H1 (cell line): ENCODE results near the gene STEAP2. TPM values are rescaled to one million over a fixed set of nuclear protein-coding genes. Genes with fewer than 3 reads are reported as not detected.

ENCODE experiments used
- CTCF ChIA-PET: fragments of 300-600 bp; sonication (Branson Sonifier 250); formaldehyde crosslinking; loops from one replicate; lab custom pipeline; 2021; ENCODE audit not compliant: partially characterized antibody; lab: Charles Lee
- POLR2A ChIA-PET: fragments of 300-600 bp; sonication (Branson Sonifier 250); formaldehyde crosslinking; loops from one replicate; lab custom pipeline; 2021; ENCODE audit warnings: inconsistent platforms; ENCODE audit not compliant: partially characterized antibody; lab: Charles Lee
- DNase-seq, 2 experiments: peaks; one replicate each; pipeline versions ENCODE4 v3.0.0 to v3.0.0-alpha.2; 2010 to 2022; ENCODE audit warnings: low spot score in 2 of 2, low read depth in 1 of 2, mixed read lengths in 1 of 2
- FAIRE-seq: peaks from 2 replicates; lab custom pipeline; 2011; peaks lifted over from hg19 to GRCh38; lab: Jason Lieb, UNC
- H2AFZ ChIP-seq: 2 replicates; pipeline ENCODE4 v1.8.1; 2012; ENCODE audit warnings: low read length, inconsistent platforms
- H2AK5ac ChIP-seq: 2 replicates; pipeline ENCODE4 v1.6.1; 2013; ENCODE audit warnings: low read depth, low read length
- H2BK120ac ChIP-seq: replicated peaks from 2 replicates; pipeline ENCODE3; 2013; ENCODE audit warnings: low read depth, low read length, inconsistent platforms
- H2BK12ac ChIP-seq: 2 replicates; pipeline ENCODE4 v1.6.1; 2013; ENCODE audit warnings: low read depth, low read length
- H2BK15ac ChIP-seq: 2 replicates; pipeline ENCODE4 v1.6.1; 2013; ENCODE audit warnings: low read length
- H2BK20ac ChIP-seq: 2 replicates; pipeline ENCODE4 v1.6.1; 2013; ENCODE audit warnings: low read length
- H2BK5ac ChIP-seq: 2 replicates; pipeline ENCODE4 v1.6.1; 2013; ENCODE audit warnings: low read depth, low read length
- H3K14ac ChIP-seq: 2 replicates; pipeline ENCODE4 v1.6.1; 2013; ENCODE audit warnings: inconsistent platforms; ENCODE audit not compliant: insufficient read length
- H3K18ac ChIP-seq: 2 replicates; pipeline ENCODE4 v1.6.1; 2013; ENCODE audit warnings: low read length; ENCODE audit errors: extremely low read depth
- H3K23ac ChIP-seq: 2 replicates; pipeline ENCODE4 v1.6.1; 2013; ENCODE audit warnings: inconsistent platforms; ENCODE audit not compliant: insufficient read length
- H3K23me2 ChIP-seq: 2 replicates; pipeline ENCODE4 v1.6.1; 2013; ENCODE audit warnings: low read depth, low read length
- H3K27ac ChIP-seq: 2 replicates; pipeline ENCODE4 v1.6.1; 2011; ENCODE audit warnings: low read depth, low read length, inconsistent platforms
- H3K27me3 ChIP-seq, 4 experiments: replicated peaks in 1 of 4; 1 replicate in 1 of 4; 2 replicates in 3 of 4; pipeline versions ENCODE4 v1.6.1 to v1.8.1; 2011 to 2013; ENCODE audit warnings: low read length in 3 of 4, mild to moderate bottlenecking in 3 of 4, inconsistent platforms in 2 of 4, mixed read lengths in 2 of 4, moderate library complexity in 1 of 4; ENCODE audit not compliant: control insufficient read depth in 3 of 4, insufficient read depth in 3 of 4; ENCODE audit errors: extremely low read depth in 1 of 4
- H3K36me3 ChIP-seq, 4 experiments: 2 replicates each; pipeline versions ENCODE4 v1.6.1 to v1.8.1; 2011 to 2013; ENCODE audit warnings: mild to moderate bottlenecking in 4 of 4, low read length in 3 of 4, moderate library complexity in 2 of 4, control low read depth in 1 of 4, inconsistent platforms in 1 of 4; ENCODE audit not compliant: insufficient read depth in 4 of 4, control insufficient read depth in 2 of 4
- H3K4ac ChIP-seq: replicated peaks from 2 replicates; pipeline ENCODE3; 2013; ENCODE audit warnings: low read length, low read depth, mixed read lengths, inconsistent platforms; ENCODE audit not compliant: insufficient read length
- H3K4me1 ChIP-seq, 4 experiments: replicated peaks in 1 of 4; 1 replicate in 1 of 4; 2 replicates in 3 of 4; pipeline versions ENCODE4 v1.6.1 to v1.8.1; 2011 to 2013; ENCODE audit warnings: low read length in 3 of 4, inconsistent platforms in 2 of 4, mixed read lengths in 1 of 4; ENCODE audit not compliant: insufficient read depth in 4 of 4, control insufficient read depth in 3 of 4
- H3K4me2 ChIP-seq, 2 experiments: 2 replicates each; pipeline versions ENCODE4 v1.6.1 to v1.8.1; 2011 to 2013; ENCODE audit warnings: low read depth in 2 of 2, low read length in 2 of 2, control low read depth in 1 of 2, inconsistent platforms in 1 of 2, mild to moderate bottlenecking in 1 of 2; ENCODE audit not compliant: insufficient read depth in 1 of 2
- H3K4me3 ChIP-seq, 4 experiments: fragments of 200-600, 300-600 bp in 1 of 4; sonication (generic), shearing (Covaris generic), sonication (Bioruptor Twin) in 1 of 4; 2 replicates each; pipeline versions ENCODE4 v1.5.1 to v1.8.1; 2011 to 2016; ENCODE audit warnings: low read length in 4 of 4, low read depth in 3 of 4, control low read depth in 2 of 4, inconsistent platforms in 2 of 4, mild to moderate bottlenecking in 2 of 4, mixed read lengths in 1 of 4, moderate library complexity in 1 of 4; ENCODE audit not compliant: insufficient read depth in 2 of 4; ENCODE audit errors: extremely low read depth in 1 of 4
- H3K56ac ChIP-seq: replicated peaks from 2 replicates; pipeline ENCODE3; 2013; ENCODE audit warnings: low read depth, mild to moderate bottlenecking, mixed read lengths, low read length, inconsistent platforms; ENCODE audit not compliant: insufficient read length
- H3K79me1 ChIP-seq: 2 replicates; pipeline ENCODE4 v1.6.1; 2013; ENCODE audit warnings: low read depth, low read length, control low read depth
- H3K79me2 ChIP-seq, 2 experiments: 2 replicates each; pipeline versions ENCODE4 v1.6.1 to v1.8.1; 2012 to 2013; ENCODE audit warnings: low read length in 2 of 2, mild to moderate bottlenecking in 2 of 2, inconsistent platforms in 1 of 2; ENCODE audit not compliant: insufficient read depth in 2 of 2, control insufficient read depth in 1 of 2
- H3K9ac ChIP-seq, 4 experiments: replicated peaks in 1 of 4; 1 replicate in 1 of 4; 2 replicates in 3 of 4; pipeline versions ENCODE4 v1.6.1 to v1.8.1; 2011 to 2013; ENCODE audit warnings: low read depth in 3 of 4, low read length in 3 of 4, control low read depth in 2 of 4, mild to moderate bottlenecking in 2 of 4, moderate library complexity in 2 of 4, inconsistent platforms in 1 of 4; ENCODE audit errors: extremely low read depth in 1 of 4
- H3K9me3 ChIP-seq, 2 experiments: 2 replicates each; pipeline versions ENCODE4 v1.6.1 to v1.8.1; 2012 to 2013; ENCODE audit warnings: mild to moderate bottlenecking in 2 of 2, moderate library complexity in 2 of 2, control low read depth in 1 of 2, inconsistent platforms in 1 of 2, low read depth in 1 of 2, low read length in 1 of 2, mixed read lengths in 1 of 2; ENCODE audit not compliant: insufficient read depth in 2 of 2
- H4K20me1 ChIP-seq, 2 experiments: replicated peaks in 1 of 2; 2 replicates each; pipeline versions ENCODE3 to v1.8.1; 2011 to 2013; ENCODE audit warnings: inconsistent platforms in 2 of 2, low read length in 2 of 2, mild to moderate bottlenecking in 1 of 2; ENCODE audit not compliant: insufficient read depth in 2 of 2, control insufficient read depth in 1 of 2
- H4K5ac ChIP-seq: 2 replicates; pipeline ENCODE4 v1.6.1; 2013; ENCODE audit warnings: low read length, low read depth, mixed read lengths, inconsistent platforms; ENCODE audit not compliant: insufficient read length
- H4K8ac ChIP-seq: 2 replicates; pipeline ENCODE4 v1.8.0; 2013; ENCODE audit warnings: mild to moderate bottlenecking, moderate library complexity, low read length, inconsistent platforms; ENCODE audit not compliant: insufficient read depth; ENCODE audit errors: extremely low read depth
- H4K91ac ChIP-seq: replicated peaks from 2 replicates; pipeline ENCODE3; 2013; ENCODE audit warnings: low read length, mixed read lengths, inconsistent platforms; ENCODE audit not compliant: insufficient read length
- BCL11A ChIP-seq, 2 experiments: IDR thresholded peaks; one replicate each; pipeline ENCODE4 v1.6.1; 2011; ENCODE audit warnings: low read depth in 2 of 2, low read length in 2 of 2, mild to moderate bottlenecking in 2 of 2
- EGR1 ChIP-seq: IDR thresholded peaks from 2 replicates; pipeline ENCODE4 v1.6.1; 2011; ENCODE audit warnings: low read depth, low read length, borderline replicate concordance
- JUN ChIP-seq: IDR thresholded peaks from 2 replicates; pipeline ENCODE4 v1.6.1; 2011; ENCODE audit warnings: low read depth, mild to moderate bottlenecking, improper control_type of control experiment, low read length
- KDM4A ChIP-seq: IDR thresholded peaks from one replicate; pipeline ENCODE4 v1.7.1; 2012; ENCODE audit warnings: low read depth, mild to moderate bottlenecking, moderate library complexity, low read length, inconsistent platforms; ENCODE audit not compliant: severe bottlenecking
- TEAD4 ChIP-seq: IDR thresholded peaks from 2 replicates; pipeline ENCODE4 v1.6.1; 2012; ENCODE audit warnings: low read depth, low read length, inconsistent platforms, mixed read lengths
- WGBS, 2 experiments: shearing (Covaris generic) in 1 of 2; methylation state at CpG; one replicate each; pipeline versions ENCODE4 v1.1.6 to v1.1.7; 2013 to 2015; ENCODE audit warnings: low lambda C conversion rate in 2 of 2, mixed read lengths in 2 of 2, inconsistent platforms in 1 of 2, low coverage in 1 of 2, missing lambda C conversion rate in 1 of 2; ENCODE audit not compliant: insufficient replicate concordance in 2 of 2, insufficient coverage in 1 of 2, insufficient read length in 1 of 2; ENCODE audit errors: extremely low coverage in 1 of 2, missing lambda C conversion rate in 1 of 2; 5-methylcytosine and 5-hydroxymethylcytosine counted together
- polyA plus RNA-seq, 7 experiments: library from polyadenylated mRNA; depleted of rRNA in 3 of 7; stranded (reverse) in 5 of 7; unstranded in 2 of 7; fragments of >200 nt in 5 of 7; fragments of 200-250 nt in 2 of 7; gene quantifications; 1 replicate in 5 of 7; 2 replicates in 1 of 7; 4 replicates in 1 of 7; pipeline versions ENCODE4 v1.2.1 to v1.2.3, GENCODE V29; 2011 to 2013; ENCODE audit warnings: missing spikeins in 2 of 7, mixed read lengths in 2 of 7
- total RNA-seq: library from RNA; stranded (reverse); fragmentation: NEBNext Ultra II Directional; extraction: Animal tissue kit (Norgen Biotek cat#: 25700); gene quantifications from 2 replicates; pipeline ENCODE4 v1.2.1, GENCODE V29; 2021

STEAP2 gene
- total and polyA plus RNA-seq, 2 of the 8 experiments (the other 6 are each of a cell fraction or from before 2014, with no cell fraction given), result 13.4 to 18.4 TPM

GRCh38 chr7:90232430-90232829 lies 20.9 kb downstream of the STEAP2 start:
- CTCF ChIA-PET, result no interaction called here

More at GRCh38 chr7:90232430-90232829, 20.9 kb downstream of the STEAP2 start:
- Histone ChIP-seq H2BK15ac (no peak overlapping the region), H2AK5ac (no peak overlapping the region), H3K4me2 (no peak overlapping the region), H2BK12ac (no peak overlapping the region), H4K20me1 (no peaks in the 10 kb centered on the region), H3K36me3 (peaks cover 0 to 21% (median 0%) of the 10 kb centered on the region in 4 experiments; a peak in 4 of 8 replicates), H3K27me3 (no peaks in the 10 kb centered on the region), H4K8ac (no peak overlapping the region), H4K5ac (no peak overlapping the region), H3K23ac (no peak overlapping the region), H2BK5ac (no peak overlapping the region), H3K9ac (no peak overlapping the region), H3K9me3 (no peaks in the 10 kb centered on the region), H3K4me1 (no peaks in the 10 kb centered on the region), H3K4me3 (no peak overlapping the region), H2BK120ac (no peak overlapping the region), H3K4ac (no peak overlapping the region), H4K91ac (no peak overlapping the region), H3K27ac (no peak overlapping the region), H3K14ac (no peak overlapping the region), H3K79me1 (no peaks in the 10 kb centered on the region), H3K56ac (no peak overlapping the region), H3K79me2 (no peaks in the 10 kb centered on the region), H3K18ac (no peak overlapping the region), H2BK20ac (no peak overlapping the region), H2AFZ (no peak overlapping the region), H3K23me2 (no peaks in the 10 kb centered on the region)
- WGBS, 2 experiments, result 83% methylated on average over 5 of the region's 5 CpGs; no CpG with 5 or more reads in 1 of the 2 experiments
- no peak for TF ChIP-seq KDM4A
- no peak for TF ChIP-seq JUN
- TF ChIP-seq EGR1, result no peak
- no peak for TF ChIP-seq BCL11A (IDR thresholded peaks at IDR 0.05; ENCODE audit: low read depth in 2 of 2, low read length in 2 of 2)
- TF ChIP-seq TEAD4, result no peak
- FAIRE-seq (no peak), DNase-seq (no peak)
- POLR2A ChIA-PET, result interaction anchor here (1.7 kb wide), 1 partner anchor 11 kb away, joined by 4 read pairs; no protein-coding TSS in a partner anchor
